TTC549 (cell line): ENCODE results near the gene NDUFA12.
"Not testable (repeated sequence)": the region's sequence is repeated elsewhere in the genome, so short reads cannot be mapped to it uniquely, and the experiment has no call there.

Experiments
- FAIRE-seq: peaks from 2 replicates; lab custom pipeline; 2012; peaks lifted over from hg19 to GRCh38; lab: Jason Lieb, UNC

NDUFA12 gene

DNA sequence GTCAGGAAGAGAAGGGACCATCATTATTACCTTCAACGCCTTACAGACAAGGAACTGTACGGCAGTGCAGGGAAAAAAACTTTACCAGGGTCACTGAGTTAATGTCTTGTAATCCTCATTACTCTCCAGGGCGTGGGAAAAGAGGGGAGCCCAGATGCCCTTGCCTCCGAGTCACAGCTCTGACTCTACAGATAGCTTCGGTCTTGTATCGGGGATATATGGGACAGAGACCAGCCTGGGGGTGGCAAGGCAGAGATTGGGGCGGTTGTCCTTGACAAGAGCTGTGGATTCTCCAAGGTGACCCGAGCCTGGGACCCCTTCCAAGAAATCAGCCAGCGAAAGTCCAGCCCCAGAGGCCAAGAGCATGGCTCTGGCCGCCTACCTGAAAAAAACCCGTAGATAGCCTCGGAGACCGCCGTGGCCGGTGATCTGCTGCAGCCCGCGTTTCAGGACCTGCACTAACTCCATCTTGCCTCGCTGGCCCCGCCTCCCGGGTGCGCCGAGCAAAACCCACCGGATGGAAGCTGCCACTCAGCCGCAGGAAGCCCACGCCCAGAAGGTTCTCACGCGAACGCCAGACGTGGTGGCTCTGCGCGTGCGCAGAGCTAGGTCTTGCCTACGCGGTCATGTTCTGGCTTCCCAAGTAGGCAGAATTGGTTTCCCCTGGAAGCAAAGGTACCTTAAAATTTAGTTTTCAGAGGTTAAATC lies at the start of gene NDUFA12:
NDUFA12 (minus strand) TSS at position 485 of the 708 bp plus-strand sequence; CDS start at position 468, 17 bp downstream.
- no peak for FAIRE-seq

DNA sequence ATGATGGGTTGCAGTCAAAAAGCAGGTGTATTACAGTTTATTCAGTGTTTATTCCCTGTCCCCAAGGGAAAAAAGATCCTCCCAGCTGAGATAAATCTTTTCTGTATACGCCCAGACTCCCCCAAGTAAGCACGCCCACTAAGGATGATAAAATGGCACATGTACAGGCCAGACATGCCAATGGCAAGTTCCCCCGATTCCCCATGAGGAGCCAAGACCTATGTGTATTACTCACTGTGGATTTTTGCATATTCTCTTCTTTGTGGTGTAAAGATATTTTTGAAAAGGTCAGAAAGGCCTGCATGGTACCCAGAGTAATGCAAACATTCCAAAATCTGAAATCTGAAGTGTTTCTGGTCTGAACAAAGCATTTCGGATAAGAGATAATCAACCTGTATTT lies 47.7 kb upstream of the NDUFA12 start:
- FAIRE-seq: no peak

DNA sequence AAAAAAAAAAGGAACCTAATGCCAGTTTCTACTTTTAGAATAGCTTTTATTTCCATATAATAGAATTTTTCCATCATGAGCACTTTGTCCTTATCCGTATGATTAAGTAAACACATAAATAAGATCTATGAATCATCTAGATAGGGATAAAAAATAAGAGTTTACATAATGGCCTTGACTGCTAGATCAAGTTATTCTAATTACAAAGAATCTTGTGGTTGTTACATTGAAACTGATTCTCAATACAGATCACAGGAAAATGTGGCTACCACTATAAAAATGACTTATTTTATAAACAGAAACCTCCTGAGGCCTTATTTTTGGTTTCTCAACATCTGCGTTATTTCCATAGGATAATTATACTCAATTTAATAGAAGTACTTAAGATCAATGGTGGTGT lies 34.4 kb upstream of the NDUFA12 start:
- no peak for FAIRE-seq

DNA sequence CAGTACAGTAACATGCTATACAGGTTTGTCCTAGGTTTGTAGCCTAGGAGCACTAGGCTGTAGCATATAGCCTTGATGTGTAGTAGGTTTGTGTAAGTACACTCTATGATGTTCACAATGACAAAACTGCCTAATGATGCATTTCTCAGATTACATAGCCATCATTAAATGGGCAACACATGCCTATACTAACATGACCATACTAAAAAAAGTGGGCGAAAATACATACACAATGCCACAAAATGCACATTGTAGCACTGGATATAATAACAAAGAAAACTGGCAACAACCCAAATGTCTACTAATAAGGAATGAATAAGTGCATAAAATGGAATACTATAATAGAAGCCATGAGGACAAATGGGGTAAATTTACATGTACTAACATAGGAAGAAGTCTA lies 31.3 kb upstream of the NDUFA12 start:
- no peak for FAIRE-seq

DNA sequence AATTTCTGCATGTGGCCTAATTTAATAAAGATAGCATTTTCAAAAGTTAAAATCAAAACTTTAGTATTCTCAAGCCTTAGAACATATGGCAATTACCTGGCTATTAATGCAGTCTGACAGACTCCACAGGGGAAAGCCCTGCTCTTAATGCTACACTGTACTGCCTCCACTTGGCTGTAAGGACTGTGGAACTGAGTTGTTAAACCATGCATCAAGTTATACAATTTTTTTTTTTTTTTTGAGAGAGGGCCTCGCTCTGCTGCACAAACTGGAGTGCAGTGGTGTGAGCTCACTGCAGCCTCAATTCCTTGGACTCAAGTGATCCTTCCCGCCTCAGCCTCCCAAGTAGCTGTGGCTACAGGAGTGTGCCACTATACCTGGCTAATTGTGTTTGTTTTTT lies 19.0 kb upstream of the NDUFA12 start:
- FAIRE-seq: no peak

DNA sequence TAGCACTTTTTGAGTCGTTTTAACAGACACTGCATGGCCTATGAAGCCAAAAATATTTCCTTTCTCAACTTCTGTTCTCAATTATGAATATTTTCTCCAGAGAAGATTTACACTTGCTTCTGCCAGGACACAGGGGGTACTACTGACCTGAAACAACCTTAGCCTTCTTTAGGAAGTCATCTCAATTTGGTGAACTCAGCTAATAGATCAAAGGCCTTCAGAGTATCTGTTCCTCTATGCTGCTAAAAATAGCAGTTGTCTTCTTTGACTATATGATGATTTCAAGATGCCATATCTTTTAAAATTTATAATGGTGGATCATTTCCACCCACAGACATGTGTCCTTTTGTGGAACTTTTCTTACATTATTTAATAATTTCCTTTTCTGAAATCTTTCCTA lies 14.0 kb upstream of the NDUFA12 start:
- FAIRE-seq: no peak

DNA sequence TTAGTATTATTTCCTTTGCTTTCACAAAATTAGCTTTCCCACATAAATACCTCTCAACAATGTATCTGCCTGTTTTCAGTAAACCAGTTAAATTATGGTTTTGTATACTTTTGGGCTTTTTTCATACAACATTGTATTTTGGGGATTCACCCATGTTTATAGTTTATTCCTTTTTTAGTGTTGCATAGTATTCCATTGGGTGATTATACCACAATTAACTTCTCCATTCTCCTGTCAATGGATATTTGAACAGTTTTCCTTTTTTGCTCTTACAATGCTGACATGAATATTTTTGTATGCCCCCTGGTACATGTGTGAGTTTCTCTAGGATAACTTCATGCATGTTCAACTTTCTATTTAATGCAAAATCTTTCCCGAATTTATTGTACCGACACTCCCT lies 12.6 kb upstream of the NDUFA12 start:
- FAIRE-seq: no peak

DNA sequence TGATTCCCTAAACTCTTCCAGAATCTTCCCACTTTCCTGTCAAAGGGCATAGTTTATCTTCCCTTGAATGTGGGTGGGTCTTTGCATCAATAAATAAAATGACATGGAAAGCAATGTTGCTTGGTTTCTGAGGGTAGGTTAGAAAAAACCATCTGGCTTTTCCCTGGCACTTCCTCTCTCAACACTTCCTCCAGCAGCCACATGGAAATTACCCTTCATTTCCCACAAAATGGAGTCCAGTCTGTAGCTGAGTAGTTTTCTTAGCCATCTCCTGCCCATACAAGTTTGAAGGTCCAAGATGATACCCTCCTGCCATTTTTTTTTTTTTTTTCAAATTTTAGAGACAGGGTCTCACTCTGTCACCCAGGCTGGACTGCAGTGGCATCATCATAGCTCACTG lies 11.1 kb upstream of the NDUFA12 start:
- FAIRE-seq: no peak

DNA sequence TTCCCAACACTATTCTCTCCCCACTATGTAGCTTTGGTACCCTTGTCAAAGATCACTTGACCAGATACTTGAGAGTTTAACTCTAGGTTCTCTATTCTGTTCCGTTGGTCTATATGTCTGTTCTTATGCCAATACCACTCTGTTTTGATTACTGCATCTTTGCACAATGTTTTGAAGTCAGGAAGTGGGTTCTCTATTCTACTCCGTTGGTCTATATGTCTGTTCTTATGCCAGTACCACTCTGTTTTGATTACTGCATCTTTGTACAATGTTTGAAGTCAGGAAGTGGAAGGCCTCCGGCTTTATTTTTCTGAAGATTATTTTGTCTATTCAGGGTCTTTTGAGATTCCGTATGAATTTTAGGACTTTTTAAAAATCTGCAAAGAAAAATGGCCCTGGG lies 2.7 kb upstream of the NDUFA12 start:
- no peak for FAIRE-seq

DNA sequence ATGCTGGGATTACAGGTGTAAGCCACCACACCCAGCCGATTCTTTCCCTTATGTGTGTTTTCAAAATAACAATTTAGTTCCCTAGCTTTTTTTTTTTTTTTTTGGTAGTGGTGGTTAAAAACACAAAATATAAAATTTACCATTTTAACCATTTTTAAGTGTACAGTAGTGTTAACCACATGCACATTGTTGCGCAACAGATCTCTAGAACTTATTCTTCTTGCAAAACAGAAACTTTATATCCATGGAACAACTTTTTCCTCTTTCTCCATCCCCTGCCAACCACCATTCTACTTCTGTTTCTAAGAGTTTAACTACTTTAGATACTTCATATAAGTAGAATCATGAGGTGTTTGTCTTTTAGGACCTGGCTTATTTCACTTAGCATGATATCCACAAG lies 1.1 kb upstream of the NDUFA12 start:
- no peak for FAIRE-seq

DNA sequence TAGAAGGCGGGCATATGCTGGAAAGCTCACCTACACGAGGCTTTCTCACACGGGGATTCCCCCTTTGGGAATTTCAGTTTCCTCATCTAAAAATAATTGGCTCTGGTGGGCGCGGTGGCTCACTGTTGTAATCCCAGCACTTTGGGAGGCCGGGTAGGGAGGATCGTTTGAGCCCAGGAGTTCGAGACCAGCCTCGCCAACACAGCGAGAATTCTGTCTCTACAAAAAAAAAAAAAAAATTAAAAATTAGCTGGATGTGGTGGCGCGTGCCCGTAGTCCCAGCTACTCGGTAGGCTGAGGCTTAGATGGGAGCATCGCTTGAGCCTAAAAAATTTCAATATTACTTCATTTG lies 400 bp upstream of the NDUFA12 start:
- no peak for FAIRE-seq

DNA sequence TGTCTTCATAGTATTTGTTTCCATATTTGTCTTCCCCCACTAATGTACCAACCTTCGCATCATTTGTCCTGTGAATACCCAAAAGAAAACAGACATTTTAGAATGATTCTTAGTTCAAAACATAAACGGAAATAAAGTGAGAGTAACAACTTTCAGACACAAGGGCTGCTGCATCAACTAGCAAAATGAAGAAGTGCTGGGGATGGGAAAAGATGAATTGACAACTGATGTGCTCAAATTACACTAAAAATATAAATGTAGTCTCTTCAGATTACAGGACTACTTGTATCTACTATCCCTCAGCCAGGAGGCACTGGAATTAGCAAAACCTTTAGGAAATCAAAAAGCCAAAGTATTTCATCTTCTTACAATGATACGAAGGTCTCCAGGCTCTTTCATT lies 743 bp downstream of the NDUFA12 start:
- no peak for FAIRE-seq

DNA sequence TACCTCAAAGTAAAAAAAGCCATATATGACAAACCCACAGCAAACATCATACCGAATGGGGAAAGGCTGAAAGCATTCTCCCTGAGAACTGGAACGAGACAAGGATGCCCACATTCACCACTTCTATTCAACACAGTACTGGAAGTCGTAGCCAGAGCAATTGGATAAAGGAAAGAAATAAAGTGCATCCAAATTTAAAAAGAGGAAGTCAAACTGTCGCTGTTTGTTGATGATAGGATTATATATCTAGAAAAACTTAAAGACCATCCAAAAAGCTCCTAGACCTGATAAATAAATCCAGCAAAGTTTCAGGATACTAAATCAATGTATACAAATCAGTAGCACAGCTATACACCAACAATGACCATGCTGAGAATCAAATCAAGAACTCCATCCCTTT lies 5.2 kb downstream of the NDUFA12 start:
- no peak for FAIRE-seq

DNA sequence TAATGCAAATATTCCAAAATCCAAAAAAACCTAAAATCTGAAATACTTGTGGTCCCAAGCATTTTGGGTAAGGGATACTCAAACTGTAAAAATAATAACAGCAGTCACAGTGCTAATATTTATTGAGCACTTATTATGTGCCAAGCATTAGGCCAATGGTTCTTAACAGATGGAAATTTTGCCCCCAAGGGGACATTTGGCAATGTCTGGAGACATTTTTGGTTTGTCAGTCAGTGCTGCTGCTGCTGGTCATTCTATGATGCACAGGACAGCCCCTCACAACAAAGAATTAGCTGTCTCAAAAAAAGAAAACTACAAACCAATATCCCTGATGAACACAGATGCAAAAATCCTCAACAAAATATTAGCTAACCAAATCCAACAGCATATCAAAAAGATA lies 5.8 kb downstream of the NDUFA12 start:
- no peak for FAIRE-seq

DNA sequence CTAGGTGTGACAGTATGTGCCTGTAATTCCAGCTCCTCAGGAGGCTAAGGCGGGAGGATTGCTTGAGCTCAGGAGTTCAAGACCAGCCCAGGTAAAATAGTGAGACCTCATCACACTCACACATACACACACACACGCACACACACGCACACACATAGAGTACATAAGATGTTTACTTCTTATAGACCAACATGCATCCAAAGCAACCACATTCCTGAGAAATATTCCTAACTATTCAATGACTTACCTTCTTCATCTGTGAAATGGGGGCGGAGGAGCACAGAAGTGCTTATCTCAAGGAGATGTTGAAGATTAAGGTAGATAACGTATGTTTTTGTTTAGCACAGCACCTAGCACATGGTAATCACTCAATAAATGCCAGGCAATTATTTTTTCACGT lies 6.4 kb downstream of the NDUFA12 start:
- no peak for FAIRE-seq

DNA sequence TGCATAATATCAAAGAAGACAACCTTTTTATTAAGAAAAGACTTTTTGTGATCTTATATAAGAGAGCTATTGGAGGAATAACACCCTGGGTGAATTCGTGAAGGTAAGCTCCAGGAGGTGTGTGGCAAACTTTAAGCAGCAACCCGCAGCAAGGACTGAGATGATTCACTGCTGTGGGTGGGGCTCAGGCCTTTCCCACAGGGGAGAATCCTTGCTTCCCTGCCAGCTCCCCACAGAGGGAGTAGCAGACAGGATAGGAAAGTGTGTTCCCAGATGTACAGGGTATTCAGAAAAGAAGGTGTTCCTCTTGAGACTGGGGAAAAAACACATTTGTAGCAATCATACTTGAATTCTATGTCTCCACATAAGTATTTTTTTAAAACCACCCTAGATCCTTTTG lies 9.2 kb downstream of the NDUFA12 start:
- no peak for FAIRE-seq

DNA sequence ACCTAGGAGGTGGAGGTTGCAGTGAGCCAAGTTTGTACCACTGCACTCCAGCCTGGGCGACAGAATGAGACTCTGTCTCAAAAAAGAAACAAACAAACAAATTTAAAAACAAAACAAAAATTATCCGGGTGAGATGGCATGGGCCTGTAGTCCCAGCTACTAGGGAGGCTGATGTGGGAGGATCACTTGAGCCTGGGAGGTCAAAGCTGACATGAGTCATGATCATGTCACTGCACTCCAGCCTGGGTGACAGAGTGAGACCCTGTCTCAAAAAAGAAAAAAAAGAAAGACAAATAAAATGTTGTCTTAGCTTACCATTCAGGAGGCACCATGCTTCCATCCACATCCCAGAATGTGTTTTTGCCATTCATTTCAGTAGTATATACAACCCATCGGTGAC lies 9.6 kb downstream of the NDUFA12 start:
- FAIRE-seq: not testable (repeated sequence)

DNA sequence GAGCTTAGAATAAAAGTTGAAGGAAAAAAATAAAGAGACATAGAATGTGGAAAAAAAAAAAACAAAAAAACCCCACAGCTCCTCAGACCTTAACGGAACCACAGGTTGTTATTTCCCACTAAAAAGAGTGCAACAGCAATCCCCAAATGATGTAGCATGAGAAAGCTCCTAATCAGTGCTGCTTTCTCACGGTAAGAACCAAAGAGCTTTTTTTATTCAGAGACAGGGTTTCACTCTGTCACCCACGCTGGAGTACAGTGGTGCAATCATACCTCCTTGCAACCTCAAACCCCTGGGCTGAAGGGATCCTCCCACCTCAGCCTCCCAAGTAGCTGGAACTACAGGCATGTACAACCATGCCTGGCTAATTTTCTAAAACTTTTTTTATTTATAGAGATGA lies 13.3 kb downstream of the NDUFA12 start:
- no peak for FAIRE-seq

DNA sequence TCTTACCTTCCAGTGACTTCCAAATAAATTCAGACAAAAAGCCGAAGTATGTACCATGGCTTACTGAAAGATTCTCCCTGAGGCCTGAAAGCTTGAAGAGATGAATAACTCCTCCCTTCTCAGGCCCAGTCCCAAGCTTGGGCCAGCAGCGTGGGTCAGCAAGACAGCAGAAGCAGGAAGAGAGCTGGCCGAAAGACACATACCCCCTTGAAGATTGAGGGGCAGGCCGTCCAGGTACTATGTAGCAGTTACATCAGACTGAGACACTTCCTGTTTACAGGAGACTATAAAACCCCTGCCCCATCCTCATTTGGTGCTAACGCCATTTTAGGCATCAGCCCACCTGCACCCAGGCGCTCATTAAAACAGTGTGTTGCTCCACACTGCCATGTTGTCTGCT lies 15.0 kb downstream of the NDUFA12 start:
- FAIRE-seq: no peak

DNA sequence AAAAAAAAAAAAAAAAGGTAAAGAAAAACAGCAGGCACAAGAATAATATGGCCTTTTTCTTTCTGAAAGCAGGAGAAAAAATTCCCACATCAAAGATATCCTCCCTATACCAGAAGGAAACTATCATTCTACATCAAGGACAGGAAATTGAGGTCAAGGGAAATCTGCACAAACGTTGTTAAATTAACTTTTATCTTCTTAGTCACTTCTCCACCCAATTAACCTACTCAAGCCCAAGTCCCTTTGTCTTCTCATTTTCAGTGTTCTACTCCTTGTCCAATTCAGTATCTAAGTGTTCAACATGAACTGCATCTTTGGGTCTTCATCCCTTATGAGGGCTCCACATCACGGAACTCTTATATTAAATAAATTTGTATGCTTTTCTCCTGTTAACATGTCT lies 15.7 kb downstream of the NDUFA12 start:
- FAIRE-seq: no peak

DNA sequence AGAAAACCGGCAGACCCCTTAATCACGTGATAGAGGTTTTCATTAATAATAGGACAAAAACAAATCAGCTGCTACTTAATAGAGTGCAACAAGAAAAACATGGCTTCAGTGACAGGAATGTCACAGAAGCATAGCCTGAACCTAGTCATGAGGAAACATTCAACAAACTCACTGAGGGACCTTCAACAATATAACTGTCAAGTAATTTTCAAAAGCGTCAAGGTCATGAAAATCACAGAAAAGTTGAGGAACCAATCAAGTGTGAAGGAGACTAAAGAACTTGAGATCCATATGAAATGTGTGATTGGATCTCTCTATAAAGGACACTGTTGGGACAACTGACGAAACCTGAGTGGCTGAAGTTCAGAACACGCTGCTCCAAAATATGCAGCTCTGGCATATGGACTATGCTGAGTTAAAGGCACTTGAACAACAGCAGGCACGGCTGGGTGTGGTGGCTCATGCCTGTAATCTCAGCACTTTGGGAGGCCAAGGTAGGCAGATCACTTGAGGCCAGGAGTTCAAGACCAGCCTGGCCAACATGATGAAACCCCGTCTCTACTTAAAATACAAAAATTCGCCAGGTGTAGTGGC lies 16.3 kb downstream of the NDUFA12 start:
- no peak for FAIRE-seq

DNA sequence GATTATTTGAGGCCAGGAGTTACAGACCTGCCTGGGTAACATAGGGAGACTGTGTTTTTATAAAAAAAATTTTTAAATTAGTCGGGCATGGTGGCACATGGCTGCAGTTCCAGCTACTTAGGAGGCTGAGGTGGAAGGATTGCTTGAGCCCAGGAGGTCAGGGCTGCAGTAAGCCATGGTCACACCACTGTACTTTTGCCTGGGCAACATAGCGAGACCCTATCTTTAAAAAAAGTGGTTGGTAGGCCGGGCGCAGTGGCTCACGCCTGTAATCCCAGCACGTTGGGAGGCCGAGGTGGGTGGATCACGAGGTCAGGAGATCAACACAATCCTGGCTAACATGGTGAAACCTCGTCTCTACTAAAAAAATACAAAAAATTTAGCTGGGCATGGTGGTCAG lies 18.4 kb downstream of the NDUFA12 start:
- FAIRE-seq: not testable (repeated sequence)

DNA sequence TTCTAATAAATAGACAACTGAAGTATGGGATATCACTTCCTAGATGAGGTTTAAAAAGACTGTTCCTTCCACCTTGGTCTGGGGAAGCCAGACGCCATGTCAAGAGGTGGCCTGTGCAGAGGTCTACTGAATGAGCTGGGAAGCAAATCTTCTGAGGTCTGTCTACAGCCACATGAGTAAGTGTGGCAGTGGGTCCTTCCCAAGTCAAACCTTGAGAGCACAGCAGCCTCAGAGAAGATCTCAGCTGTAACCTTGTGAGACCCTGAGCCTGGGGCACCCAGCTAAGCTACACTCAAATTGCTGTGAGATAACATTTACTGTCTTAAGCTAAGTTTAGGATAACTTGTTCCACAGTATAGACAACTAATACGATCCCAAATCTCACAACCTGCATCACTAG lies 20.2 kb downstream of the NDUFA12 start:
- no peak for FAIRE-seq

DNA sequence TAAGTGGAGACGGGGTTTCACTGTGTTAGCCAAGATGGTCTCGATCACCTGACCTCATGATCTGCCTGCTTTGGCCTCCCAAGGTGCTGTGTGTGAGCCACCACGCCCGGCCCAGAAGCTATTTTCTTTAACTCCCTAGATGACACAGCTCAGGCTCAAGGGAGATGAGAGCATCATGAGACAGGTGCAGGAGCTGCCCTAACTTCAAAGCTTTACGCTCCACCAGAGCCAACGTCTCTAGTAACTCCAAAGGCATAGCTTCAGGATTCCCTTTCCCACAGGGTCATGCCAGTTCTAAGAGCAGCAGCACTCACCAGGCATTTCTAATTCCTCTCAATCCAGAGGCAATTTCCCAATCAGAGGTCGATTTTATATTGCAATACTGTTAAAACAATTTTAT lies 21.0 kb downstream of the NDUFA12 start:
- FAIRE-seq: no peak

DNA sequence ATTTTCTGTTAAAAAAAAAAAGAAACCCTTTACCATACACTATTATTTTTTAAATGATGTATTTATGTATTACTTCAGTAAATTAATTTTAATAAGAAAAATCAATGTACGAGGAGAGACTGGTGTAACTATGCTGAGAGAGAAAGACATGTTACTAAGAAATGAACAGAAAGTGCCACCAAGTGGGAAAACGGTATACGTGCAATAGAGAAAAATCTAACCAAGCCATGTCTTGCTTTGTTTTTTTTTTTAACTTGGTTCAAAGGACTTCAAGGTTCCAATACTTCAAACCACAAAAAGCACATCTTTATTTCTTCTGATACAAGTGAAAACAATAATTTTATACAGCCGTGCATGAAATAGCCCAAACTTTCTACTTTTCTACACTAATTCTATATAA lies 22.9 kb downstream of the NDUFA12 start:
- peak; percentile 80 for FAIRE-seq
